Activated CD8-positive, alpha-beta memory T cell treated with anti-CD3 and anti-CD28 coated beads, Interleukin-2, amount 10 ng/mL, durations not matched to agents 7 days and 5 days (primary cell): ENCODE data around the gene VEZF1. TPM values are rescaled to one million over a fixed set of nuclear protein-coding genes. Genes with fewer than 3 reads are reported as not detected.

Experiments
- ATAC-seq: fragments of 150-1000 bp; cut with Tn5 transposase; one replicate; pipeline ENCODE4 v1.10.0; 2021; ENCODE audit warnings: moderate library complexity
- CTCF ChIA-PET: fragments of 350-600 bp; sonication (Branson Sonifier 250); formaldehyde crosslinking; loops from one replicate; lab custom pipeline; 2021; ENCODE audit warnings: antibody characterized with exemption; lab: Charles Lee
- DNase-seq: peaks from one replicate; pipeline ENCODE4 v3.0.0-alpha.2; 2020
- H3K27ac Mint-ChIP-seq: one replicate; pipeline ENCODE4 v1.8.0; 2021; ENCODE audit warnings: mild to moderate bottlenecking, mixed read lengths
- H3K27me3 Mint-ChIP-seq: one replicate; pipeline ENCODE4 v1.8.0; 2021; ENCODE audit warnings: mixed read lengths
- H3K36me3 Mint-ChIP-seq: one replicate; pipeline ENCODE4 v1.8.0; 2021; ENCODE audit warnings: mild to moderate bottlenecking, mixed read lengths
- H3K4me1 Mint-ChIP-seq: one replicate; pipeline ENCODE4 v1.8.0; 2021; ENCODE audit warnings: mixed read lengths
- H3K4me3 Mint-ChIP-seq: one replicate; pipeline ENCODE4 v1.8.0; 2021; ENCODE audit warnings: mild to moderate bottlenecking, moderate library complexity, mixed read lengths
- H3K9me3 Mint-ChIP-seq: one replicate; pipeline ENCODE4 v1.8.0; 2022; ENCODE audit warnings: low read depth, mixed read lengths
- total RNA-seq, 2 experiments: library from RNA; stranded (reverse); gene quantifications; one replicate each; pipeline ENCODE4 v1.2.3, GENCODE V29; 2021

The VEZF1 gene
- total RNA-seq, 2 experiments from 2014 or later = 33.2 to 37.6 TPM

DNA sequence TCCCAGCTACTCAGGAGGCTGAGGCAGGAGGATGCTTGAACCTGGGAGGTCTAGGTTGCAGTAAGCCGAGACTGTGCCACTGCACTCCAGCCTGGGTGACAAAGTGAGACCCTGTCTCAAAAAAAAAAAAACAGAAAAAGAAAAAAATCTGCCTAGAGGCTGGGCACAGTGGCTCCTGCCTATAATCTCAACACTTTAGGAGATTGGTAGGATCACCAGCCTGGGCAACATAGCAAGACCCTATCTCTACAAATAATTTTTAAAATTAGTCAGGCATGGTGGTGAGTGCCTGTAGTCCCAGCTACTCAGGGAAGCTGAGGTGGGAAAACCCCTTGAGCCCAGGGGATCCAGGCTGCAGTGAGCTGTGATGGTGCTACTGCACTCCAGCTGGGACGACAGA is 50.6 kb downstream of the VEZF1 start:
- H3K4me3 Mint-ChIP-seq = no peak overlapping the region
- DNase-seq (no peak), ATAC-seq (no peak)
- H3K27me3 Mint-ChIP-seq = peaks cover 25% of the 10 kb centered on the region
- no peak overlapping the region for H3K27ac Mint-ChIP-seq
- H3K4me1 Mint-ChIP-seq = peaks cover 11% of the 10 kb centered on the region
- no peaks in the 10 kb centered on the region for H3K36me3 Mint-ChIP-seq
- CTCF ChIA-PET = interaction anchor here (1.0 kb wide), 1 partner anchor 10 kb away, joined by 3 read pairs; no protein-coding TSS in a partner anchor
- no peaks in the 10 kb centered on the region for H3K9me3 Mint-ChIP-seq

DNA sequence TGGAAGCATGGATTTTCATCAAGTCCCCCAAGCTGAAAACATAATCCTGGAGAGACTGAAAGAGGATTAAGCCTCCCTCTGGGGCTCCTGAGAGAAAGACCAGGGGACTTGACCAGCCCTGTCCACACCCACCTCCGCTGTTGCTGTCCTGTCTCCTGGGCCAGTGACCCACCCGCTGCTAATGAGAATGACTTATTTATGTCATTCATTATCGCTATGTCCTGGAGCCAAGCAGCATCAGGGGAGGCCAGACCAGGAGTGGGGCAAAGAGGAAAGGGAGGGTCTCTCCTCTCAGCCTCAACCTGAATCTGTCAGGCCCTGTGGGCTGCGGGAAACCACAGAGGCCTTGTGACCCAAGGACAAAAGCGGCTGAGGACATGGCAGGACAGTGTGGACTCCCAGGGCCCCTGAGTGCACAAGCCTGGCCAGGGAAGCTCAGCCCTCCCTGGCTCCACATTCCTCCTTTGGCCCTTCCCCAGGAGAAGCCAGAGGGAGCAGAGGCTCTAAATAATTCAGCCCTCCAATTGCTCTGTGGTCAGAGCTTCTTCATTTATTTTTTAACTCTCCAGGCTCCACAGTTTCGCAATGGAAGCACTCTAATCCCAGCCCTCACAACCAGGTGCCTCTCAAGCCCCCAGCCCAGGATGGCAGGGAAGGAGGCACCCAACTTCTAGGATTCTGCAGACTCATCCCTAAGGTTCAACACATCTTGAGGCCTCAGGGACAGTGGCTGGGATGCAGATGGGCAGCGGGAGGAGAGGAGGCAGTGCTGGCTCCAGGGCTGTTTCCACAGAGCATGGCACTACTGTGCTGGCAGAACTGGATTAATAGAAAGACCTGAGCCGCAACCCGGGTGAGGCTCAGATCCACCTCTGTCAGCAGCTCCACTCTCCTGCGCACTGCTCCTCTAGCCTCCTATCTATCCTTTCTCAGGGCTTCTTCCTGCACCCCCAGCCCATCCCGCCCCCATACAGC is 51.9 kb downstream of the VEZF1 start:
- CTCF ChIA-PET = interaction anchor here (1.3 kb wide), 1 partner anchor 19 kb away, joined by 3 read pairs; the partner anchor contains the start of gene CUEDC1
- no peak for DNase-seq
- Mint-ChIP-seq H3K4me1 (peaks cover 7% of the 10 kb centered on the region), H3K36me3 (no peaks in the 10 kb centered on the region), H3K27me3 (peaks cover 25% of the 10 kb centered on the region), H3K9me3 (no peaks in the 10 kb centered on the region), H3K27ac (no peak overlapping the region), H3K4me3 (no peak overlapping the region)
- no peak for ATAC-seq

DNA sequence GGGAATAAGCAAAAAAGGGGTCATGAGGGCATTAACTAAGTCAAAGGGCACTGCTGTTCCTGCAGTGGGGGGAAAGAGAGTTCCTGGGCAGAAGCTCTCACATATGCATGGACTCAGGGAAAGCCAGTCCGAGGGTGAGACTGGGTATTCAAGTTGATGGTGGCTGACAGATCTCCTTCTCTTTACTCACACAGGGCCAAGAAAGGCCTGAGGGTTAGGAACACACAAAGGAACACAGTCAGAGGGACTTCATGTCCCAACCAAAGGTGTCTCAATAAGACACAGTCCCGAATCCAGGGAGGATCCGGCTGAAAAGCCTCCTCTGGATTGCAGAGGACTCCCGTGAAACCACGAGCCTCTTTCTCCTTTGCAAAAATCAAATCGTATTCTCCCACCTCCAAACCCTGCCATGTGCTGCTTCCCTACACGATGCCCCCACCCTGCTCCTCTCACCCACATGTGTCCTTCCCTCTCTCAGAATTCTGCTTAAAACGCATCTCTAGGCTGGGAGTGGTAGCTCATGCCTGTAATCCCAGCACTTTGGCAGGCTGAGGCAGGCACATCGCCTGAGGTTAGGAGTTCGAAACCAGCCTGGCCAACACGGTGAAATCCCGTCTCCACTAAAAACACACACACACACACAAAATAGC is 56.4 kb downstream of the VEZF1 start:
- H3K27me3 Mint-ChIP-seq = peaks cover 47% of the 10 kb centered on the region
- H3K36me3 Mint-ChIP-seq = no peaks in the 10 kb centered on the region
- H3K27ac Mint-ChIP-seq = no peak overlapping the region
- ATAC-seq = no peak
- H3K4me3 Mint-ChIP-seq = no peak overlapping the region
- no peaks in the 10 kb centered on the region for H3K9me3 Mint-ChIP-seq
- H3K4me1 Mint-ChIP-seq = no peaks in the 10 kb centered on the region
- no peak for DNase-seq
- CTCF ChIA-PET = interaction anchor here (0.6 to 0.7 kb wide), 2 partner anchors 183 to 622 kb away, joined by 3 to 4 read pairs; no protein-coding TSS in a partner anchor

GRCh38 chr17:57930239-57930638 is 57.8 kb downstream of the VEZF1 start:
- ATAC-seq (no peak), DNase-seq (no peak)
- H3K27ac Mint-ChIP-seq = no peak overlapping the region
- peaks cover 56% of the 10 kb centered on the region for H3K27me3 Mint-ChIP-seq
- H3K9me3 Mint-ChIP-seq = no peaks in the 10 kb centered on the region
- no peaks in the 10 kb centered on the region for H3K4me1 Mint-ChIP-seq
- CTCF ChIA-PET = interaction anchor here (1.0 kb wide), 1 partner anchor 10 kb away, joined by 3 read pairs; no protein-coding TSS in a partner anchor
- H3K36me3 Mint-ChIP-seq = no peaks in the 10 kb centered on the region
- H3K4me3 Mint-ChIP-seq = no peak overlapping the region

- Mint-ChIP-seq H3K4me3 (no peak overlapping the region), H3K27ac (no peak overlapping the region), H3K9me3 (no peaks in the 10 kb centered on the region), H3K36me3 (no peaks in the 10 kb centered on the region), H3K27me3 (peaks cover 61% of the 10 kb centered on the region), H3K4me1 (no peaks in the 10 kb centered on the region)
- DNase-seq = no peak
- no peak for ATAC-seq
- CTCF ChIA-PET = no interaction called here
Observed at GRCh38 chr17:57929386-57929785, 58.7 kb downstream of the VEZF1 start.

DNA sequence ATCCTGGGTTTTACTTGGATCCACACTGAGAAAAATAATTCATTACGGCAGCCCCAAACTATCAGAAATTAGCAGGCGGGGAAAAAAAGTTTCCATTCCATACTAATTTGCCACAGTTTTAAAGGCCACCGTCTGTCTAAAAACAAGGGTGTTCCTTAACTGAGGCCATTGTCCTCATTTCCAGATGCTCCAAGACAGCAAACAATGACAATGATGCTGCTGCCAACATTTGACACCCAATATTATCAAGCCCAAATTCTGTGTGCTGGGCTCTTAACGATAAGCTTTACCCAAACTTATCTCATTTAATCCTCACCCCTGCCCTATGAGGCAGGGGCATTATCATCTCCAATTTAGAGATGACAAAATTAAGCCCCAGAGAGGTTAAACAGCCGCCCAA is 59.1 kb downstream of the VEZF1 start:
- H3K4me1 Mint-ChIP-seq = peaks cover 1% of the 10 kb centered on the region
- no peak for DNase-seq
- H3K36me3 Mint-ChIP-seq = no peaks in the 10 kb centered on the region
- no peak overlapping the region for H3K27ac Mint-ChIP-seq
- CTCF ChIA-PET = no interaction called here
- no peaks in the 10 kb centered on the region for H3K9me3 Mint-ChIP-seq
- peaks cover 63% of the 10 kb centered on the region for H3K27me3 Mint-ChIP-seq
- H3K4me3 Mint-ChIP-seq = no peak overlapping the region
- ATAC-seq = no peak

- no peak overlapping the region for H3K27ac Mint-ChIP-seq
- CTCF ChIA-PET = interaction anchor here (0.5 to 1.2 kb wide), 3 partner anchors 19 to 50 kb away, joined by 3 to 5 read pairs (median 5); no protein-coding TSS in a partner anchor
- no peaks in the 10 kb centered on the region for H3K36me3 Mint-ChIP-seq
- H3K4me3 Mint-ChIP-seq = no peak overlapping the region
- ATAC-seq (no peak), DNase-seq (no peak)
- no peaks in the 10 kb centered on the region for H3K9me3 Mint-ChIP-seq
- peaks cover 12% of the 10 kb centered on the region for H3K4me1 Mint-ChIP-seq
- H3K27me3 Mint-ChIP-seq = peaks cover 69% of the 10 kb centered on the region
Observed at GRCh38 chr17:57927048-57927723, 60.9 kb downstream of the VEZF1 start.

- Mint-ChIP-seq H3K27ac (no peak overlapping the region), H3K4me3 (no peak overlapping the region), H3K4me1 (peaks cover 12% of the 10 kb centered on the region), H3K36me3 (no peaks in the 10 kb centered on the region), H3K27me3 (peaks cover 71% of the 10 kb centered on the region), H3K9me3 (no peaks in the 10 kb centered on the region)
- ATAC-seq (no peak), DNase-seq (no peak)
- CTCF ChIA-PET = interaction anchor here (0.7 kb wide), 1 partner anchor 20 kb away, joined by 5 read pairs; no protein-coding TSS in a partner anchor
Observed at GRCh38 chr17:57926723-57927047, 61.4 kb downstream of the VEZF1 start.

DNA sequence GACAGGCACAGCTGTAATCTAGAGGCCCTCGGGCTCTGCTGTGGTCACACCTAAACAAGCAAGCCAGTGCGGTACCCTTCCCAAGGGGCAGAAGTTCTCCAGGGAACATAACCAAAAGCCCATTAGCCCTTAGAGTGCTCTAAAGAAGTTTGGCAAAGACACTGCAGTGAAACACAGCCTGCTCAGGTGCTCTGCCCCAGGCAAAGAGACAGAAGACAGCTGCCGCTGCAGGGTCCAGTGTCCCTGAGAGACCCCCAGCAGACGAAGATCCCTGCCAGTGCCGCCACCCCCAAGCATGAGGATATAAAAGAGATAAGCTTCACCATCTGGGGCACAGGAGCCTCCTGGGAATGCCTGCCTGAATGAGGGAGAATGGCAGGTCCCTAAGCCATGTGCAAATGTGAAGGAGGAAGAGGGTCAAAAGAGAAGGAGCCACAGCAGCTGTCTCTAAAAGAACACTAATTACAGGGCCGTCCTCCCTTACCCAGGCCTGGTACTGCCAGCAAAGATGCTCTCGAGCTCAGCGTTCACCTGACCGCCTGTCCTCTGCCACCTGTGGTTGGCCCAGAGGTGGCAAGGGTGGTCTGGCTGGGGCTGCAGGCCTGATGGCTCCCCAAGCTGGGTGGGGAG is 62.6 kb downstream of the VEZF1 start:
- peaks cover 68% of the 10 kb centered on the region for H3K27me3 Mint-ChIP-seq
- CTCF ChIA-PET = no interaction called here
- ATAC-seq (no peak), DNase-seq (no peak)
- no peaks in the 10 kb centered on the region for H3K36me3 Mint-ChIP-seq
- H3K4me3 Mint-ChIP-seq = no peak overlapping the region
- peaks cover 14% of the 10 kb centered on the region for H3K4me1 Mint-ChIP-seq
- H3K27ac Mint-ChIP-seq = no peak overlapping the region
- no peaks in the 10 kb centered on the region for H3K9me3 Mint-ChIP-seq

DNA sequence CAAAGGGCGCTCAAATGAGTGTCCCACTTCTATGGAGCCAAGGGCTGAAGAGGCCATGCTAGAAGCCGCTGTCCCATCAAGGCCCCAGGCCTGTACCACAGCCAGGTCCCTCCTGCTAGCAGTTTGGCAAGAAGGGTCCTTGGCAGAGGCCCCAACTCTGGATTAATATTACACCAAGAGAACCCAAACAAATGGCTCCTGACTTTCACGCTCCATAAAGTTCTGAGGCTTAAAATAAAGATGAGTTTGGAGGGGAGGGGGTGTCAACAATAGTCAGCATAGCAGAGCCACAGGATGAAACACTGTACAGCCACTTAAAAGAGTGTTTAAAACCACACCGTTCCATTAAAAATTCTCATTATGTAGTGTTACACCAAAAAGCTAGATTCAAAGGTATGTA is 63.4 kb downstream of the VEZF1 start:
- no peak overlapping the region for H3K4me3 Mint-ChIP-seq
- H3K27ac Mint-ChIP-seq = no peak overlapping the region
- DNase-seq (no peak), ATAC-seq (no peak)
- CTCF ChIA-PET = no interaction called here
- H3K36me3 Mint-ChIP-seq = no peaks in the 10 kb centered on the region
- H3K9me3 Mint-ChIP-seq = no peaks in the 10 kb centered on the region
- peaks cover 64% of the 10 kb centered on the region for H3K27me3 Mint-ChIP-seq
- peaks cover 14% of the 10 kb centered on the region for H3K4me1 Mint-ChIP-seq
